Calu3 (cell line): ENCODE measurements around the gene DYRK1A. TPM values are rescaled to one million over a fixed set of nuclear protein-coding genes. Genes with fewer than 3 reads are reported as not detected.

Source experiments
- BruUV-seq: library from RNA; stranded (reverse); fragments of 400-500 nt; replicated peaks from 2 replicates; lab custom pipeline; 2021; lab: Mats Ljungman, UMichigan
- CTCF ChIA-PET: fragments of 300-600 bp; sonication (Branson Sonifier 250); formaldehyde crosslinking; loops from one replicate; lab custom pipeline; 2022; ENCODE audit warnings: antibody characterized with exemption; lab: Charles Lee
- DNase-seq: peaks from one replicate; pipeline ENCODE4 v3.0.0; 2022
- H3K27ac Mint-ChIP-seq: one replicate; pipeline ENCODE4 v1.8.0; 2022; ENCODE audit warnings: mixed read lengths; ENCODE audit not compliant: unreplicated experiment
- H3K27me3 Mint-ChIP-seq: one replicate; pipeline ENCODE4 v1.8.0; 2022; ENCODE audit warnings: mixed read lengths; ENCODE audit not compliant: unreplicated experiment
- H3K36me3 Mint-ChIP-seq: one replicate; pipeline ENCODE4 v1.8.0; 2022; ENCODE audit warnings: mild to moderate bottlenecking, moderate library complexity, mixed read lengths; ENCODE audit not compliant: insufficient read depth, unreplicated experiment
- H3K4me1 Mint-ChIP-seq: one replicate; pipeline ENCODE4 v1.8.0; 2022; ENCODE audit warnings: mild to moderate bottlenecking, low read depth, mixed read lengths; ENCODE audit not compliant: unreplicated experiment
- H3K4me3 Mint-ChIP-seq: one replicate; pipeline ENCODE4 v1.8.0; 2022; ENCODE audit warnings: mild to moderate bottlenecking, low read depth, moderate library complexity, mixed read lengths; ENCODE audit not compliant: unreplicated experiment
- H3K9me3 Mint-ChIP-seq: one replicate; pipeline ENCODE4 v1.8.0; 2022; ENCODE audit warnings: low read depth, mixed read lengths; ENCODE audit not compliant: unreplicated experiment
- CTCF ChIP-seq: fragments of 200-600 bp; IDR thresholded peaks from one replicate; pipeline ENCODE4 v1.8.0; 2022; ENCODE audit warnings: antibody characterized with exemption; ENCODE audit not compliant: unreplicated experiment
- intact Hi-C: fragments of 100-400 bp; cut with micrococcal nuclease; formaldehyde crosslinking; loops from one replicate; pipeline ENCODE4 v1.10.0; 2022; ENCODE audit not compliant: unreplicated experiment
- total RNA-seq: library from RNA; stranded (reverse); gene quantifications from 2 replicates; pipeline ENCODE4 v1.2.3, GENCODE V29; 2022

The DYRK1A gene
- total RNA-seq, 1 experiment from 2014 or later: 45.4 TPM

GRCh38 chr21:37552496-37553029, 186.0 kb downstream of the DYRK1A start:
- CTCF ChIA-PET: no interaction called here
- H3K4me3 Mint-ChIP-seq: no peak overlapping the region

GRCh38 chr21:37553078-37553481, 186.5 kb downstream of the DYRK1A start:
- no peak overlapping the region for H3K4me3 Mint-ChIP-seq
- no TSS peak for BruUV-seq
- DNase-seq: no peak
- no peak for TF ChIP-seq CTCF
- H3K27ac Mint-ChIP-seq: no peak overlapping the region
- H3K36me3 Mint-ChIP-seq: no peaks in the 10 kb centered on the region
- H3K9me3 Mint-ChIP-seq: no peaks in the 10 kb centered on the region
- peaks cover under 1% of the 10 kb centered on the region for H3K27me3 Mint-ChIP-seq
- peaks cover 10% of the 10 kb centered on the region for H3K4me1 Mint-ChIP-seq
- intact Hi-C loops: no loop called here
- CTCF ChIA-PET: no interaction called here

More at GRCh38 chr21:37552496-37553029, 186.0 kb downstream of the DYRK1A start:
- no peak for DNase-seq
- no peaks in the 10 kb centered on the region for H3K27me3 Mint-ChIP-seq
- no peak overlapping the region for H3K27ac Mint-ChIP-seq
- H3K36me3 Mint-ChIP-seq: no peaks in the 10 kb centered on the region
- BruUV-seq: no TSS peak
- H3K9me3 Mint-ChIP-seq: no peaks in the 10 kb centered on the region
- no peak for TF ChIP-seq CTCF
- intact Hi-C loops: no loop called here
- peaks cover 16% of the 10 kb centered on the region for H3K4me1 Mint-ChIP-seq

DNA sequence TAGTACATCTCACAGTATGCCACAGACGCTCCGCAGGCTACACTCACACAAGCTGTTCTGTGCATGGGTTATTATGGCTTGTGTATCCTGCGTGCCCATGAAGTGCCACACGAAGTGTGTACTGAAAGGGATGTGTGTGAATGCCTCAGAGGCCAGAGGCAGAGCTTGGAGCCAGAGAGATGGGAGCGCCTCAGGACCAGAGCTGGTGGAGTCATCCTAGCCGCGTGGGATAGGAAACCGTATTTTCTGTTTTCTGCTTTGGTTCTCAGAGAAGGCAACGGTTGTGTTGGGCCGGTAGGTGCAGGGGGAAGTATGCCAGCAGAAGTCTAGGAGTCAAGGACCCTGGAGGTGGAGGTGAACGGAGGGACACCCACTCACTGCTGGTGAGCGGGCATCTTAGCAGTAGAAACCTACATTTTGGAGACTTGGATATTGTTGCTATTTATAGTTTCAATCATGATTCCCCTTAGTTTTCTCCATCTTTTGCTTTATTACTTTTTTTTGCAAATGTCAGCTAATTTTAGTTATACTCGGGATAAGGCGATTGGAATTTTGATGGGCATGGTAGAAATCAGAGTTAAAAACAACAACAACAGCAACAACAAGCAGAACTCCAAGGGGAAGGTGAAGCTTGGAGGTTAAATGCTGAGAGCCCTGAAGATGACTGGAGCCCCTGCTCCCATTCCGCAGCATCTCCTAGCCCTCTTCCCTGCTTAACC, 188.2 kb downstream of the DYRK1A start:
- no peak for DNase-seq
- H3K27ac Mint-ChIP-seq: no peak overlapping the region
- intact Hi-C loops: no loop called here
- H3K4me1 Mint-ChIP-seq: no peaks in the 10 kb centered on the region
- CTCF ChIA-PET: no interaction called here
- TF ChIP-seq CTCF: no peak
- peaks cover 6% of the 10 kb centered on the region for H3K9me3 Mint-ChIP-seq
- peaks cover 13% of the 10 kb centered on the region for H3K27me3 Mint-ChIP-seq
- H3K4me3 Mint-ChIP-seq: no peak overlapping the region
- no TSS peak for BruUV-seq
- no peaks in the 10 kb centered on the region for H3K36me3 Mint-ChIP-seq

GRCh38 chr21:37555672-37556261, 189.2 kb downstream of the DYRK1A start:
- CTCF ChIA-PET: no interaction called here
- no TSS peak for BruUV-seq
- DNase-seq: no peak
- Mint-ChIP-seq H3K36me3 (no peaks in the 10 kb centered on the region), H3K9me3 (peaks cover 6% of the 10 kb centered on the region), H3K4me3 (no peak overlapping the region), H3K4me1 (no peaks in the 10 kb centered on the region), H3K27ac (no peak overlapping the region), H3K27me3 (peaks cover 13% of the 10 kb centered on the region)
- TF ChIP-seq CTCF: no peak
- intact Hi-C loops: no loop called here
